CD4-positive, alpha-beta T cell (primary cell): ENCODE results near the gene KCNAB1. TPM values are rescaled to one million over a fixed set of nuclear protein-coding genes. Genes with fewer than 3 reads are reported as not detected.

Experiments
- ATAC-seq: fragments of 200-7000 bp; cut with Tn5 transposase; one replicate; pipeline ENCODE4 v1.10.0; 2022; ENCODE audit warnings: mild to moderate bottlenecking; ENCODE audit not compliant: poor library complexity
- CTCF ChIA-PET: fragments of 350-600 bp; sonication (Branson Sonifier 250); formaldehyde crosslinking; loops from one replicate; lab custom pipeline; 2021; ENCODE audit warnings: antibody characterized with exemption, inconsistent platforms; lab: Charles Lee
- POLR2A ChIA-PET: fragments of 350-600 bp; sonication (Branson Sonifier 250); formaldehyde crosslinking; loops from one replicate; lab custom pipeline; 2021; ENCODE audit warnings: antibody characterized with exemption, inconsistent platforms; lab: Charles Lee
- DNase-seq, 14 experiments: peaks; one replicate each; pipeline ENCODE4 v3.0.0-alpha.2; 2013 to 2020; ENCODE audit warnings: mixed read lengths in 2 of 14
- H3K27ac ChIP-seq, 2 donors: one replicate each; pipeline versions ENCODE4 v1.5.1 to v1.7.0; 2013; ENCODE audit warnings: low read length in 2 of 2, low read depth in 1 of 2, mild to moderate bottlenecking in 1 of 2
- H3K27me3 ChIP-seq, 2 experiments: 1 replicate in 1 of 2; 2 replicates in 1 of 2; pipeline versions ENCODE4 v1.6.1 to v1.7.0; 2013; ENCODE audit warnings: low read length in 2 of 2, control low read depth in 1 of 2, mild to moderate bottlenecking in 1 of 2, moderate library complexity in 1 of 2; ENCODE audit not compliant: insufficient read depth in 2 of 2, control insufficient read depth in 1 of 2
- H3K36me3 ChIP-seq: one replicate; pipeline ENCODE4 v1.6.1; 2013; ENCODE audit warnings: low read length, control low read depth; ENCODE audit not compliant: insufficient read depth
- H3K4me1 ChIP-seq: one replicate; pipeline ENCODE4 v1.6.1; 2013; ENCODE audit warnings: low read length, control low read depth; ENCODE audit not compliant: insufficient read depth
- H3K4me3 ChIP-seq: one replicate; pipeline ENCODE4 v1.5.1; 2013; ENCODE audit warnings: mild to moderate bottlenecking, low read length, moderate library complexity
- H3K9me3 ChIP-seq, 2 experiments: 1 replicate in 1 of 2; 2 replicates in 1 of 2; pipeline versions ENCODE4 v1.6.1 to v1.7.0; 2013; ENCODE audit warnings: low read length in 2 of 2, mild to moderate bottlenecking in 2 of 2, control low read depth in 1 of 2, moderate library complexity in 1 of 2; ENCODE audit not compliant: control insufficient read depth in 1 of 2, insufficient read depth in 1 of 2
- H3K27ac Mint-ChIP-seq: one replicate; pipeline ENCODE4 v1.8.0; 2020; ENCODE audit warnings: mixed read lengths
- H3K27me3 Mint-ChIP-seq: one replicate; pipeline ENCODE4 v1.8.0; 2021; ENCODE audit warnings: mixed read lengths
- H3K36me3 Mint-ChIP-seq: one replicate; pipeline ENCODE4 v1.8.0; 2021; ENCODE audit warnings: low read depth, mixed read lengths
- H3K4me1 Mint-ChIP-seq: one replicate; pipeline ENCODE4 v1.8.0; 2021; ENCODE audit warnings: low read depth, mixed read lengths
- H3K4me3 Mint-ChIP-seq: one replicate; pipeline ENCODE4 v1.8.0; 2020; ENCODE audit warnings: mild to moderate bottlenecking, mixed read lengths
- H3K9me3 Mint-ChIP-seq: one replicate; pipeline ENCODE4 v1.8.0; 2020; ENCODE audit warnings: mixed read lengths
- CTCF ChIP-seq: fragments of 200-600 bp; IDR thresholded peaks from one replicate; pipeline ENCODE4 v1.8.0; 2022; ENCODE audit warnings: antibody characterized with exemption, mild to moderate bottlenecking
- intact Hi-C, 2 experiments: fragments of 100-400 bp; cut with DNase I in 1 of 2; cut with micrococcal nuclease in 1 of 2; formaldehyde crosslinking; loops; one replicate each; pipeline versions ENCODE4 v1.15.1 to v1.9.0; 2023 to 2025; cut with DNase I, micrococcal nuclease
- total RNA-seq, 174 experiments: library from RNA in 2 of 174; stranded (reverse) in 2 of 174; gene quantifications; one replicate each; pipeline ENCODE4 v1.2.3 and lab custom pipeline; 2021 to 2026

Gene KCNAB1
- total RNA-seq, 2 experiments from 2014 or later, result 0.14 TPM; not detected in 1

GRCh38 chr3:156491192-156491591 is 370.8 kb downstream of the KCNAB1 start:
- intact Hi-C loops, result no loop called here
- H3K27me3 Mint-ChIP-seq, result peaks cover 9% of the 10 kb centered on the region
- no peak overlapping the region for H3K4me3 Mint-ChIP-seq
- ATAC-seq (no peak), DNase-seq (no peak)
- CTCF ChIA-PET, result no interaction called here
- TF ChIP-seq CTCF, result no peak
- H3K4me3 ChIP-seq, result no peak overlapping the region
- H3K9me3 ChIP-seq, result no peaks in the 10 kb centered on the region
- H3K27me3 ChIP-seq, result peaks cover 0 to 4% of the 10 kb centered on the region in 2 experiments
- no peaks in the 10 kb centered on the region for H3K4me1 ChIP-seq
- no peak overlapping the region for H3K27ac Mint-ChIP-seq
- no peaks in the 10 kb centered on the region for H3K36me3 ChIP-seq
- no peaks in the 10 kb centered on the region for H3K4me1 Mint-ChIP-seq
- H3K27ac ChIP-seq, result no peak overlapping the region
- POLR2A ChIA-PET, result no interaction called here
- no peaks in the 10 kb centered on the region for H3K36me3 Mint-ChIP-seq
- H3K9me3 Mint-ChIP-seq, result no peaks in the 10 kb centered on the region

- H3K27ac Mint-ChIP-seq, result no peak overlapping the region
- Histone ChIP-seq H3K4me3 (no peak overlapping the region), H3K4me1 (no peaks in the 10 kb centered on the region), H3K36me3 (no peaks in the 10 kb centered on the region), H3K27ac (no peak overlapping the region), H3K27me3 (peaks cover 0 to 4% of the 10 kb centered on the region in 2 experiments), H3K9me3 (no peaks in the 10 kb centered on the region)
- POLR2A ChIA-PET, result interaction anchor here (1.8 kb wide), 1 partner anchor 9 kb away, joined by 8 read pairs; no protein-coding TSS in a partner anchor
- no peak for DNase-seq
- peaks cover 9% of the 10 kb centered on the region for H3K27me3 Mint-ChIP-seq
- no peaks in the 10 kb centered on the region for H3K4me1 Mint-ChIP-seq
- H3K9me3 Mint-ChIP-seq, result peaks cover 1% of the 10 kb centered on the region
- CTCF ChIA-PET, result no interaction called here
- no peaks in the 10 kb centered on the region for H3K36me3 Mint-ChIP-seq
- H3K4me3 Mint-ChIP-seq, result no peak overlapping the region
- TF ChIP-seq CTCF, result no peak
- ATAC-seq, result no peak
- intact Hi-C loops, result no loop called here
Measured at GRCh38 chr3:156492801-156493261, 372.5 kb downstream of the KCNAB1 start.

GRCh38 chr3:156493887-156494286 is 373.5 kb downstream of the KCNAB1 start:
- Histone ChIP-seq H3K27me3 (peaks cover 0 to 4% of the 10 kb centered on the region in 2 experiments), H3K27ac (no peak overlapping the region), H3K9me3 (no peaks in the 10 kb centered on the region), H3K4me3 (no peak overlapping the region), H3K4me1 (no peaks in the 10 kb centered on the region), H3K36me3 (no peaks in the 10 kb centered on the region)
- Mint-ChIP-seq H3K9me3 (peaks cover 5% of the 10 kb centered on the region), H3K4me3 (no peak overlapping the region), H3K27ac (no peak overlapping the region), H3K36me3 (no peaks in the 10 kb centered on the region), H3K4me1 (no peaks in the 10 kb centered on the region), H3K27me3 (peaks cover 12% of the 10 kb centered on the region)
- TF ChIP-seq CTCF, result no peak
- intact Hi-C loops, result no loop called here
- ChIA-PET CTCF (no interaction called here), POLR2A (no interaction called here)
- DNase-seq (no peak), ATAC-seq (no peak)
